Lung microvascular endothelial cell (primary cell): ENCODE results near the gene SYN1. TPM values are rescaled to one million over a fixed set of nuclear protein-coding genes. Genes with fewer than 3 reads are reported as not detected.

Experiments
- DNase-seq, 2 donors: peaks; one replicate each; pipeline versions ENCODE4 v3.0.0 to v3.0.0-alpha.2; 2010; ENCODE audit warnings: low read depth in 2 of 2
- total RNA-seq: library from RNA; depleted of rRNA; stranded (reverse); fragments of >200 nt; gene quantifications from 2 replicates; pipeline ENCODE4 v1.2.1, GENCODE V29; 2014

The SYN1 gene
- total RNA-seq, 1 donor from 2014 or later: under 0.01 TPM

DNA sequence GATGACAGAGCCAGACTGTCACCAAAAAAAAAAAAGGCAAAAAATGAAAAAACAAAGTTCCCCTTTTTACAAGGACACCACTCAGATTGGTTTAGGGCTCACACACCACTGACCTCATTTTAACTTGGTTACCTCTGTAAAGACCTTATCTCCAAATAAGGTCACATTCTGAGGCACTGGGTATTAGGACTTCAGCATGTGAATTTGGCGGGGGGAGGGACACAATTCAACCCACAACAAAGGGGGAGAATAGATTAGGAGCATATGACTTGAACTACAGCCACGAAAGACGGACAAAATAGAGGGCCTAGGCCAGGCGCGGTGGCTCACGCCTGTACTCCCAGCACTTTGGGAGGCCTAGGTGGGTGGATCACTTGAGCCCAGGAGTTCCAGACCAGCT, 89.6 kb downstream of the SYN1 start:
- DNase-seq: no peak

DNA sequence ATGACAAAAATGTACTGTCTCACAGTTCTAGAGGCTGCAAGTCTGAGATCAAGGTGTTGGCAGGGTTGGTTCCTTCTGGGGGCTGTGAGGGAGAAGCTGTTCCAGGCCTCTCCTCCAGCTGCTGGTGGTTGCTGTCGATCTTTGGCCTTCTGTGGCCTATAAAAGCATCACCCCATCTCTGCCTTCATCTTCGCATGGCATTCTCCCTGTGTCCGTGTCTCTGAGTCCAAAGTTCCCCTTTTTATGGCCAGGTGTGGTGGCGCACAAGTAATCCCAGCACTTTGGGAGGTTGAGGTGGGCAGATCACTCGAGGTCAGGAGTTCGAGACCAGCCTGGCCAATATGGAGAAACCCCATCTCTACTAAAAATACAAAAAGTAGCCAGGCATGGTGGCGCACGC, 90.1 kb downstream of the SYN1 start:
- no peak for DNase-seq

DNA sequence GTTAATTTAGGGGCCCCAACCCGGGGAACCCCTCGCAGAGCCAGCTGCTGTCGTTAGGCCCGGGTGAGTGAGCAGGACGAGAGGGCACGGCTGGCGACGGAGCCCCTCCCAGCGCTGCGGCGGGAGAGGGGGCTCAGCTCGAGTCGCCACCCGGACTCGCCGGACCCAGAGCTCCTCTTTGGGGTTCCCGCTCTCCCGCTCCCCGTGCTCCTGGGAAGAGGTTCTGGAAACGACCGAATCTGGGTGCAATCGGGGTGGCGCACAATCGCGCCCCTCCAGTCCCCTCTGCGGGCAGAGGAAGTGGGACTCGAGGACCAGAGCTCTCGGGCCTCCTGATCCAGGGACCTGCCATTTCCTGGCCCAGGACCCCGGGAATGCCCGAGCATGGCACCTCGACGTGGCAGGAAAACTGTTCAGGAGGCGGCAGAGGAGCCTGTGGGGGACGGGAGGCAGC, 95.9 kb downstream of the SYN1 start:
- DNase-seq: no peak

DNA sequence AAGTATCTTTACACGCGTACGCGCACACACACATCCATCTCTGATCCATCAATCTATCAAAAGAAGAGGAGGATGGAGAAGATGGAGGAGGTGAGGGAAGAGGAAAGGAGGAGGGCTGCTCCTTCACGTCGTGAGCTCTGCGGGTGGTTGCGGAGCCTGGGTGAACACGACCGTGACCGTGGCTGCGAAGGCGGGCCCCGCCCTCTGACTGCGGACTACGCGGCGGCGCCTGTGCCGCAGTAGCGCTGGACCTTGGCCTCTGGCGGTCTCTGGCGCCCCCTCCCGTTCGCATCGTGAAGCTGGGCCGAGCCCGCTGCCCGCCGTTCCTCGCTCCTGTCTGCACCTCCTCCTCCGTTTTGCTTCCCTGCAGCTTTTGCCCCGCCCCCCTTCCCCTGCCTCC, 96.4 kb downstream of the SYN1 start:
- DNase-seq: peak; percentile 68 to 78

Other genes with a start within 250 kb of the SYN1 start
- not detected in 2 replicates for gene ZNF157, start 249.3 kb downstream of the SYN1 start, total RNA-seq
- 5.2 and 5.8 TPM in 2 replicates for gene ZNF41, start 136.6 kb downstream of the SYN1 start, total RNA-seq
- 7.4 and 12.9 TPM in 2 replicates for gene ARAF, start 58.7 kb downstream of the SYN1 start, total RNA-seq
- gene TIMP1, start 37.4 kb downstream of the SYN1 start, total RNA-seq: 74.8 and 80.8 TPM in 2 replicates
- gene CFP, start 10.1 kb upstream of the SYN1 start, total RNA-seq: under 0.01 and 0.22 TPM in 2 replicates
- gene ELK1, start 30.7 kb upstream of the SYN1 start, total RNA-seq: 7.4 and 10.9 TPM in 2 replicates
- 123 and 164 TPM in 2 replicates for gene UXT, start 39.3 kb upstream of the SYN1 start, total RNA-seq
- gene ZNF81, start 217.0 kb upstream of the SYN1 start, total RNA-seq: 2.6 and 4.4 TPM in 2 replicates